ENCODE measurements around the gene TPM3. TPM values are rescaled to one million over a fixed set of nuclear protein-coding genes. Genes with fewer than 3 reads are reported as not detected.
"Not testable (repeated sequence)": the region's sequence is repeated elsewhere in the genome, so short reads cannot be mapped to it uniquely, and the experiment has no call there.

The TPM3 gene
- total RNA-seq, 1 experiment from 2014 or later: 258 TPM

DNA sequence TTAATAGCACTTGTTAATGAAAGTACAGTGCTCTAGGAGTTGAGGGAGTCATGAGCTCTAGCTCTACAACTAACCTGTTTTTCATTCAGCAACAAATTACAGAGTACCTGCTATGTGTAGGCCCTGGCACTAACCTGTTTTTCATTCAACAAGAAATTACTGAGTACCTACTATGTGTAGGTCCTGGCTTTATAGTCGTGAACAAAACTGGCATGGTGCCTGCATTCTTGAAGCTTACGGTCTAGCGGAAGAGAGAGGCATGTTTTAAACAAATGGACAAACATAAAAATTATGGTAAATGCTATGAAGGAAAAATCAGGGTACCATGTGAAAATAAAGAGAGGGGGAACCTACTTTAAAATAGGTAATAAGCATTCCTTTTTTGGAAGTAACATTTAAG lies 26.6 kb upstream of the TPM3 start:
- H3K4me2 ChIP-seq (ENCODE audit: low read depth, low read length, poor library complexity, severe bottlenecking): peak overlapping the region; percentile 87
- H3K79me2 ChIP-seq (ENCODE audit: low read length): peaks cover 70% of the 10 kb centered on the region
- no peaks in the 10 kb centered on the region for H3K9me3 ChIP-seq (ENCODE audit: low read length)
- H3K9ac ChIP-seq (ENCODE audit: low read length): peak overlapping the region; percentile 93
- DNase-seq: no peak
- peaks cover 41% of the 10 kb centered on the region for H3K36me3 ChIP-seq (ENCODE audit: insufficient read depth, low read length)
- peak overlapping the region; percentile 85; the same call in 1 of the 2 replicates for H3K27ac ChIP-seq (ENCODE audit: low read length)
- H3K4me1 ChIP-seq (ENCODE audit: low read length): peaks cover 37% of the 10 kb centered on the region
- H3K4me3 ChIP-seq (ENCODE audit: low read length): peak overlapping the region; percentile 88
- H2AFZ ChIP-seq (ENCODE audit: low read length): no peak overlapping the region
- H4K20me1 ChIP-seq (ENCODE audit: insufficient read depth, low read depth, low read length): peaks cover 18% of the 10 kb centered on the region
- H3K9me2 ChIP-seq (replicated peaks; ENCODE audit: insufficient read depth, low read length): no peaks in the 10 kb centered on the region
- H3K27me3 ChIP-seq (ENCODE audit: low read length): no peaks in the 10 kb centered on the region

DNA sequence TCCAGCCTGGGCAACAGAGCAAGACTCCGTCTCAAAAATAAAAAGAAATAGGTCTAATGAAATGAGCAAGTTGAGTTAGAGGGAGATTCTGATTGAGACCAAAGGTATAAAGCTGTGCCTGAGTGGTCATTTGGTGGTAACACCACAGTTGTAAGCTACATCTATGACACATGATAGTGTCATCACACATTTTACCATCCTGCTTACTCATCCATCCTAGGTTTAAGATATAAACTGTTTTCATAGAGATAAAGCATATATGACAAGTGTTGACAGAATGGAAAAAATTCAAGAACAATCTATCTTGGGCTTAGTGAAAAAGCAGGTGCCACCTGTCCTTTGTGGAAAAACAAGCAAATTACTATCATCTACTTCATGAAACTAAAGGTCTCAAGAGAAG lies 21.4 kb upstream of the TPM3 start:
- Histone ChIP-seq H3K36me3 (ENCODE audit: insufficient read depth, low read length) (peaks cover 29% of the 10 kb centered on the region), H3K27me3 (ENCODE audit: low read length) (no peaks in the 10 kb centered on the region), H3K27ac (ENCODE audit: low read length) (no peak overlapping the region), H4K20me1 (ENCODE audit: insufficient read depth, low read depth, low read length) (no peaks in the 10 kb centered on the region), H3K9me2 (replicated peaks; ENCODE audit: insufficient read depth, low read length) (no peaks in the 10 kb centered on the region), H3K4me3 (ENCODE audit: low read length) (no peak overlapping the region), H3K79me2 (ENCODE audit: low read length) (peaks cover 22% of the 10 kb centered on the region), H2AFZ (ENCODE audit: low read length) (no peak overlapping the region), H3K4me1 (ENCODE audit: low read length) (peaks cover 5% of the 10 kb centered on the region), H3K4me2 (ENCODE audit: low read depth, low read length, poor library complexity, severe bottlenecking) (no peak overlapping the region), H3K9ac (ENCODE audit: low read length) (no peak overlapping the region), H3K9me3 (ENCODE audit: low read length) (no peaks in the 10 kb centered on the region)
- DNase-seq: no peak

- Histone ChIP-seq H3K9me3 (ENCODE audit: low read length) (no peaks in the 10 kb centered on the region), H3K27me3 (ENCODE audit: low read length) (no peaks in the 10 kb centered on the region), H3K9me2 (replicated peaks; ENCODE audit: insufficient read depth, low read length) (no peaks in the 10 kb centered on the region), H3K4me1 (ENCODE audit: low read length) (no peaks in the 10 kb centered on the region), H3K27ac (ENCODE audit: low read length) (no peak overlapping the region), H2AFZ (ENCODE audit: low read length) (no peak overlapping the region), H3K36me3 (ENCODE audit: insufficient read depth, low read length) (peaks cover 23% of the 10 kb centered on the region), H3K79me2 (ENCODE audit: low read length) (peaks cover 10% of the 10 kb centered on the region), H4K20me1 (ENCODE audit: insufficient read depth, low read depth, low read length) (no peaks in the 10 kb centered on the region), H3K4me3 (ENCODE audit: low read length) (no peak overlapping the region), H3K4me2 (ENCODE audit: low read depth, low read length, poor library complexity, severe bottlenecking) (no peak overlapping the region), H3K9ac (ENCODE audit: low read length) (no peak overlapping the region)
- no peak for DNase-seq
Measured at GRCh38 chr1:154212083-154212482, 20.2 kb upstream of the TPM3 start.

- Histone ChIP-seq H3K9me2 (replicated peaks; ENCODE audit: insufficient read depth, low read length) (no peaks in the 10 kb centered on the region), H3K79me2 (ENCODE audit: low read length) (no peaks in the 10 kb centered on the region), H3K4me1 (ENCODE audit: low read length) (no peaks in the 10 kb centered on the region), H3K9me3 (ENCODE audit: low read length) (no peaks in the 10 kb centered on the region), H3K9ac (ENCODE audit: low read length) (no peak overlapping the region), H2AFZ (ENCODE audit: low read length) (no peak overlapping the region), H3K27ac (ENCODE audit: low read length) (no peak overlapping the region), H3K36me3 (ENCODE audit: insufficient read depth, low read length) (peaks cover 25% of the 10 kb centered on the region), H3K4me2 (ENCODE audit: low read depth, low read length, poor library complexity, severe bottlenecking) (no peak overlapping the region), H4K20me1 (ENCODE audit: insufficient read depth, low read depth, low read length) (0 out of 2 replicates have a peak, but pooled peaks cover 7% of the 10 kb centered on the region), H3K27me3 (ENCODE audit: low read length) (no peaks in the 10 kb centered on the region), H3K4me3 (ENCODE audit: low read length) (no peak overlapping the region)
- no peak for DNase-seq
Measured at GRCh38 chr1:154208677-154209388, 16.9 kb upstream of the TPM3 start.

- Histone ChIP-seq H3K4me2 (ENCODE audit: low read depth, low read length, poor library complexity, severe bottlenecking) (no peak overlapping the region), H3K27me3 (ENCODE audit: low read length) (no peaks in the 10 kb centered on the region), H3K9me2 (replicated peaks; ENCODE audit: insufficient read depth, low read length) (no peaks in the 10 kb centered on the region), H3K9ac (ENCODE audit: low read length) (no peak overlapping the region), H3K79me2 (ENCODE audit: low read length) (no peaks in the 10 kb centered on the region), H2AFZ (ENCODE audit: low read length) (no peak overlapping the region), H3K36me3 (ENCODE audit: insufficient read depth, low read length) (peaks cover 12% of the 10 kb centered on the region), H3K9me3 (ENCODE audit: low read length) (no peaks in the 10 kb centered on the region), H4K20me1 (ENCODE audit: insufficient read depth, low read depth, low read length) (0 out of 2 replicates have a peak, but pooled peaks cover 7% of the 10 kb centered on the region), H3K27ac (ENCODE audit: low read length) (no peak overlapping the region), H3K4me3 (ENCODE audit: low read length) (no peak overlapping the region), H3K4me1 (ENCODE audit: low read length) (no peaks in the 10 kb centered on the region)
- no peak for DNase-seq
Measured at GRCh38 chr1:154207262-154207661, 15.4 kb upstream of the TPM3 start.

GRCh38 chr1:154206196-154206595 lies 14.3 kb upstream of the TPM3 start, which contains the start of gene CFAP141:
Gene CFAP141, minus strand, starts transcription at chr1:154206333. Its CDS starts 26 bp downstream, at chr1:154206307.
- no peaks in the 10 kb centered on the region for H3K9me2 ChIP-seq (replicated peaks; ENCODE audit: insufficient read depth, low read length)
- no peaks in the 10 kb centered on the region for H3K79me2 ChIP-seq (ENCODE audit: low read length)
- H3K9ac ChIP-seq (ENCODE audit: low read length): no peak within 1 kb of the TSS
- H3K4me2 ChIP-seq (ENCODE audit: low read depth, low read length, poor library complexity, severe bottlenecking): no peak within 1 kb of the TSS
- DNase-seq: peak; percentile 68
- H3K9me3 ChIP-seq (ENCODE audit: low read length): no peaks in the 10 kb centered on the region
- H4K20me1 ChIP-seq (ENCODE audit: insufficient read depth, low read depth, low read length): 0 out of 2 replicates have a peak, but pooled peaks cover 7% of the 10 kb centered on the region
- H3K27me3 ChIP-seq (ENCODE audit: low read length): no peaks in the 10 kb centered on the region
- H3K36me3 ChIP-seq (ENCODE audit: insufficient read depth, low read length): peaks cover 9% of the 10 kb centered on the region; the same call in 1 of the 2 replicates
- no peak within 1 kb of the TSS for H3K4me3 ChIP-seq (ENCODE audit: low read length)
- no peaks in the 10 kb centered on the region for H3K4me1 ChIP-seq (ENCODE audit: low read length)
- H3K27ac ChIP-seq (ENCODE audit: low read length): no peak within 1 kb of the TSS
- H2AFZ ChIP-seq (ENCODE audit: low read length): no peak within 1 kb of the TSS

- not testable (repeated sequence) for H3K4me3 ChIP-seq (ENCODE audit: low read length)
Measured at GRCh38 chr1:154205778-154206177, 13.9 kb upstream of the TPM3 start.

GRCh38 chr1:154199563-154199879 lies 7.6 kb upstream of the TPM3 start:
- Histone ChIP-seq H3K4me3 (ENCODE audit: low read length) (no peak overlapping the region), H3K9ac (ENCODE audit: low read length) (no peak overlapping the region), H2AFZ (ENCODE audit: low read length) (no peak overlapping the region), H3K4me1 (ENCODE audit: low read length) (peaks cover 5% of the 10 kb centered on the region), H3K9me3 (ENCODE audit: low read length) (no peaks in the 10 kb centered on the region), H3K27me3 (ENCODE audit: low read length) (no peaks in the 10 kb centered on the region), H4K20me1 (ENCODE audit: insufficient read depth, low read depth, low read length) (no peaks in the 10 kb centered on the region), H3K79me2 (ENCODE audit: low read length) (no peaks in the 10 kb centered on the region), H3K27ac (ENCODE audit: low read length) (no peak overlapping the region), H3K9me2 (replicated peaks; ENCODE audit: insufficient read depth, low read length) (no peaks in the 10 kb centered on the region), H3K4me2 (ENCODE audit: low read depth, low read length, poor library complexity, severe bottlenecking) (no peak overlapping the region), H3K36me3 (ENCODE audit: insufficient read depth, low read length) (no peaks in the 10 kb centered on the region)
- no peak for DNase-seq

More at GRCh38 chr1:154205778-154206177, 13.9 kb upstream of the TPM3 start:
- not testable (repeated sequence) for H3K36me3 ChIP-seq (ENCODE audit: insufficient read depth, low read length); H3K4me1 ChIP-seq (ENCODE audit: low read length); H3K9me2 ChIP-seq (replicated peaks; ENCODE audit: insufficient read depth, low read length); H3K4me2 ChIP-seq (ENCODE audit: low read depth, low read length, poor library complexity, severe bottlenecking); DNase-seq; H4K20me1 ChIP-seq (ENCODE audit: insufficient read depth, low read depth, low read length); H3K9me3 ChIP-seq (ENCODE audit: low read length); H3K27ac ChIP-seq (ENCODE audit: low read length); H3K9ac ChIP-seq (ENCODE audit: low read length); H3K79me2 ChIP-seq (ENCODE audit: low read length); H2AFZ ChIP-seq (ENCODE audit: low read length); H3K27me3 ChIP-seq (ENCODE audit: low read length)
